Measurements from ENCODE around the gene TMEM125. TPM values are rescaled to one million over a fixed set of nuclear protein-coding genes. Genes with fewer than 3 reads are reported as not detected.

TMEM125 gene
- total and polyA plus RNA-seq, 9 of the 15 experiments (the other 6 are each of a cell fraction or from before 2014, with no cell fraction given), result 0.07 to 0.08 TPM; not detected in 7

DNA sequence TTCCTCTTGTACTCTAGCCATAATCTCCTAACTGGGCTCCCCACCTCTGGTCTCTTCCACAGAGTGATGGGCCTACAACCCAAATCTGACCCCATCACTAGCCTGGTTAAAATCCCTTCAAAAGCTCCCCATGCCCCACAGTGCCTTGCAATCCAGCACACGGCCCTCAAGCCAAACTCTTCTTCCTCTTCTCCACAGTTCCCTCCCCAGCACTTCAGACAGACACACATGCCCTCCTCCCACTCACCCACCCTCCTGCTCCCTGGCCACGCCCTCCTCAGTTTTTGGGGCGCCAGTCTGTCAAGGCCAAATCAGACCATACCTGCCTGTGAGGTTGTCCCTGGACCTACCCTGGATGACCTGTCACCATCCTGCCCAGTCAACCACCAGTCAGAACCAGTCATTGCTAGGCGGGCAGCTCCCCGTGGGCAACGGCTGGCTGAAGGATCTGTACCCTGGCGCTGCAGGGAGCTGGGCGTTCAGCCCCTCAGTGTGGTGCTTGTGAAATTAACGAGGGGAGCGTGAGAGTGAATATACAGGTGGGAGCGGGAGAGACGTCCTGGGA lies 14.8 kb downstream of the TMEM125 start:
- no peak for FAIRE-seq
- Histone ChIP-seq H4K20me1 (replicated peaks; ENCODE audit: control insufficient read depth, insufficient read depth, low read length) (peaks cover 8% of the 10 kb centered on the region; the same call in 1 of the 2 replicates), H3K9ac (ENCODE audit: insufficient read depth in 1 of 2, low read depth in 2 of 2, low read length in 2 of 2) (no peak overlapping the region; a peak in 1 of 4 replicates), H3K27me3 (ENCODE audit: control insufficient read depth in 2 of 2, insufficient read depth in 2 of 2, low read length in 2 of 2) (peaks cover 42 to 80% of the 10 kb centered on the region in 2 experiments), H3K36me3 (ENCODE audit: control insufficient read depth, insufficient read depth, low read length) (no peaks in the 10 kb centered on the region), H2AFZ (ENCODE audit: low read depth, low read length) (no peak overlapping the region), H3K4me1 (replicated peaks in 1 of 2; ENCODE audit: control insufficient read depth in 2 of 2, insufficient read depth in 2 of 2, low read length in 2 of 2) (peaks cover 0 to 16% of the 10 kb centered on the region in 2 experiments; a peak in 3 of 5 replicates), H3K27ac (ENCODE audit: extremely low read depth, low read depth, low read length) (no peak overlapping the region), H3K9me1 (ENCODE audit: control insufficient read depth, insufficient read depth, low read length) (peaks cover 3% of the 10 kb centered on the region), H3K9me3 (replicated peaks; ENCODE audit: control insufficient read depth, insufficient read depth, low read depth, low read length) (no peaks in the 10 kb centered on the region), H3K79me2 (ENCODE audit: control insufficient read depth, insufficient read depth, low read length) (no peaks in the 10 kb centered on the region), H3K4me3 (no peak overlapping the region), H3K4me2 (ENCODE audit: insufficient read depth, low read length) (no peak overlapping the region)
- 17% methylated on average over 11 of the region's 12 CpGs for WGBS (ENCODE audit: insufficient coverage, low coverage, missing lambda C conversion rate)
- ChIA-PET POLR2A (interaction anchor here (0.5 to 1.6 kb wide), 4 partner anchors 9 to 129 kb away, joined by 3 to 4 read pairs (median 3); partner anchors contain the start of gene CDC20), CTCF (ENCODE audit: low intra/inter-chr PET ratio) (no interaction called here)
- intact Hi-C loops (cut with micrococcal nuclease), result no loop called here
- no peak for DNase-seq (ENCODE audit: extremely low read depth in 1 of 4, low spot score in 3 of 4)
- TF ChIP-seq FOXJ3 (CRISPR knock-in tag; IDR thresholded peaks at IDR 0.05) (no peak), RHOXF2B (CRISPR knock-in tag; conservative IDR thresholded peaks at IDR 0.05) (no peak), ETV6 (IDR thresholded peaks at IDR 0.05; ENCODE audit: borderline replicate concordance in 1 of 2, low read depth in 2 of 2, low read length in 1 of 2) (no peak), ETV6 (CRISPR knock-in tag; IDR thresholded peaks at IDR 0.05; ENCODE audit: borderline replicate concordance) (no peak), PURB (CRISPR knock-in tag; IDR thresholded peaks at IDR 0.05; ENCODE audit: low read depth) (no peak), BCOR (IDR thresholded peaks at IDR 0.05) (no peak), POLR3G (IDR thresholded peaks at IDR 0.05; ENCODE audit: extremely low read depth, insufficient read length, insufficient replicate concordance) (no peak), ZNF707 (CRISPR knock-in tag; conservative IDR thresholded peaks at IDR 0.05) (no peak), NR2C1 (IDR thresholded peaks at IDR 0.05) (no peak), NR2C1 (tag; IDR thresholded peaks at IDR 0.05) (no peak), PRMT5 (CRISPR knock-in tag; IDR thresholded peaks at IDR 0.05) (no peak), TSC22D4 (tag; IDR thresholded peaks at IDR 0.05) (no peak), GATAD2B (IDR thresholded peaks at IDR 0.05; ENCODE audit: borderline replicate concordance) (no peak)
- TF ChIP-seq, protein P1, sequence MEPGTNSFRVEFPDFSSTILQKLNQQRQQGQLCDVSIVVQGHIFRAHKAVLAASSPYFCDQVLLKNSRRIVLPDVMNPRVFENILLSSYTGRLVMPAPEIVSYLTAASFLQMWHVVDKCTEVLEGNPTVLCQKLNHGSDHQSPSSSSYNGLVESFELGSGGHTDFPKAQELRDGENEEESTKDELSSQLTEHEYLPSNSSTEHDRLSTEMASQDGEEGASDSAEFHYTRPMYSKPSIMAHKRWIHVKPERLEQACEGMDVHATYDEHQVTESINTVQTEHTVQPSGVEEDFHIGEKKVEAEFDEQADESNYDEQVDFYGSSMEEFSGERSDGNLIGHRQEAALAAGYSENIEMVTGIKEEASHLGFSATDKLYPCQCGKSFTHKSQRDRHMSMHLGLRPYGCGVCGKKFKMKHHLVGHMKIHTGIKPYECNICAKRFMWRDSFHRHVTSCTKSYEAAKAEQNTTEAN (CRISPR knock-in tag; IDR thresholded peaks at IDR 0.05), result no peak
- in situ Hi-C loops (cut with MboI), result no loop called here
- no TSS peak for BruUV-seq (replicated peaks)
- no peak for ATAC-seq
